Fibroblast of villous mesenchyme (primary cell): ENCODE measurements around the gene PARVA. TPM values are rescaled to one million over a fixed set of nuclear protein-coding genes. Genes with fewer than 3 reads are reported as not detected.

Experiments
- DNase-seq: peaks from one replicate; pipeline ENCODE4 v3.0.0-alpha.2; 2010; ENCODE audit warnings: low read depth
- H3K4me3 ChIP-seq: 2 replicates; pipeline ENCODE4 v1.5.1; 2011; ENCODE audit warnings: low read depth, mild to moderate bottlenecking, low read length
- total RNA-seq: library from RNA; depleted of rRNA; stranded (reverse); fragments of >200 nt; gene quantifications from 2 replicates; pipeline ENCODE4 v1.2.3, GENCODE V29; 2012
- TF ChIP-seq, protein P1 (sequence below): IDR thresholded peaks from 2 replicates; pipeline ENCODE4 v1.5.1; 2012; ENCODE audit warnings: low read depth, mild to moderate bottlenecking, low read length; ENCODE audit not compliant: insufficient read depth

Gene PARVA
- total RNA-seq, 1 donor = 76.4 TPM

GRCh38 chr11:12480401-12480800 is 103.0 kb downstream of the PARVA start:
- TF ChIP-seq, protein P1, sequence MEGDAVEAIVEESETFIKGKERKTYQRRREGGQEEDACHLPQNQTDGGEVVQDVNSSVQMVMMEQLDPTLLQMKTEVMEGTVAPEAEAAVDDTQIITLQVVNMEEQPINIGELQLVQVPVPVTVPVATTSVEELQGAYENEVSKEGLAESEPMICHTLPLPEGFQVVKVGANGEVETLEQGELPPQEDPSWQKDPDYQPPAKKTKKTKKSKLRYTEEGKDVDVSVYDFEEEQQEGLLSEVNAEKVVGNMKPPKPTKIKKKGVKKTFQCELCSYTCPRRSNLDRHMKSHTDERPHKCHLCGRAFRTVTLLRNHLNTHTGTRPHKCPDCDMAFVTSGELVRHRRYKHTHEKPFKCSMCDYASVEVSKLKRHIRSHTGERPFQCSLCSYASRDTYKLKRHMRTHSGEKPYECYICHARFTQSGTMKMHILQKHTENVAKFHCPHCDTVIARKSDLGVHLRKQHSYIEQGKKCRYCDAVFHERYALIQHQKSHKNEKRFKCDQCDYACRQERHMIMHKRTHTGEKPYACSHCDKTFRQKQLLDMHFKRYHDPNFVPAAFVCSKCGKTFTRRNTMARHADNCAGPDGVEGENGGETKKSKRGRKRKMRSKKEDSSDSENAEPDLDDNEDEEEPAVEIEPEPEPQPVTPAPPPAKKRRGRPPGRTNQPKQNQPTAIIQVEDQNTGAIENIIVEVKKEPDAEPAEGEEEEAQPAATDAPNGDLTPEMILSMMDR = no peak
- no peak overlapping the region for H3K4me3 ChIP-seq
- peak; percentile 59 for DNase-seq

DNA sequence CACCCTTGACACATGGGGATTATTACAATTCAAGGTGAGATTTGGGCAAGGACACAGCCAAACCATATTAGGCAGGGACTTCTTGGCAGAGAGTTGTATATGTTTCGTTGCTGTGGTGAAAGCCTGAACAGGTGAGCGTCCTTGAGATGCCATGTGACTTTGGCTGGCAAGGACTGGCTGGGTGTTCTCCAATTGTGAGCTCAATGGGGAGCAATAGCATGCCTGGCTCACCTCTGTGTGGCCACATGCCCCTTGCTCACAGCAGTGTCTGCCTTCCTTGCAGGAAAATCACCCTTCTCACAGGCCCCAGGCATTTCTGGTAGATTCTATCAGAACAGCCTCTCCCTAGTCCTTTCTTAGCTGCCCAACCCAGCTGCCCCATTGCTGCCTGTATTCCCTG is 105.5 kb downstream of the PARVA start:
- no peak for DNase-seq
- no peak overlapping the region for H3K4me3 ChIP-seq
- TF ChIP-seq, protein P1 = no peak

GRCh38 chr11:12483604-12484003 is 106.2 kb downstream of the PARVA start:
- H3K4me3 ChIP-seq = no peak overlapping the region
- TF ChIP-seq, protein P1 = no peak
- DNase-seq = no peak

- H3K4me3 ChIP-seq = no peak overlapping the region
- DNase-seq = no peak
Observed at GRCh38 chr11:12485328-12485727, 108.0 kb downstream of the PARVA start.

DNA sequence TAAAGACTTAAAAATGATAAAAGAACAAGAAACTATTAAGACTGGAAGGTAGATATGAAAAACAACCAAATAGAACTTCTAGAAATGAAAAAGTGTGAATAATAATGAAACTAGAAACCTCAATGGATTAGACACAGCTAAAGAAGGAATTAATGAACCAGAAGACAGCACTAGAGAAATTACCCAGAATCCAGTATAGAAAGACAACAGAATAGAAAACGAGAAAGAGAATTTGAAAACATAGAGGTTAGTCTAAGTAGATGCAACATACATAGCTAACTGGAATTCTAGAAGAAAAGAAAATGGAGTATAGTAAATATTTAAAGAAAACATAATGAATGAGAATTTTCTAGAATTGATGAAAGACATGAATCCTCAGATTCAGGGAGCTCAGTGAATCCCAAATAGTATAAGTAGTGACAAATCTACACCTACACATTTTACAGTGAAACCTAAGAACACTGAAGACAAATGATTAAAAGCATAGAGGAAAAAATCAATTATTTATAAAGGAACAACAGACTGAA is 111.9 kb downstream of the PARVA start:
- TF ChIP-seq, protein P1 = no peak
- no peak for DNase-seq
- no peak overlapping the region for H3K4me3 ChIP-seq

More at GRCh38 chr11:12485328-12485727, 108.0 kb downstream of the PARVA start:
- TF ChIP-seq, protein P1 = peak; percentile 48

GRCh38 chr11:12494699-12495098 is 117.3 kb downstream of the PARVA start:
- no peak overlapping the region for H3K4me3 ChIP-seq
- DNase-seq = peak; percentile 84
- TF ChIP-seq, protein P1 = no peak
